GM21717 (cell line): Measurements from ENCODE around the gene SETD4.
"Not testable (repeated sequence)": the region's sequence is repeated elsewhere in the genome, so short reads cannot be mapped to it uniquely, and the experiment has no call there.

Experiments used
- ATAC-seq: cut with Tn5 transposase; IDR thresholded peaks from one replicate; pipeline ENCODE4 v1.9.1; 2021; ENCODE audit warnings: mild to moderate bottlenecking, moderate library complexity; ENCODE audit not compliant: unreplicated experiment

The SETD4 gene

GRCh38 chr21:36060159-36060921, at the start of gene SETD4:
Gene SETD4 (minus strand): TSS chr21:36060526. CDS start chr21:36058888, 1,638 bp downstream.
- peak; percentile 86 for ATAC-seq

GRCh38 chr21:36109868-36110267, 49.5 kb upstream of the SETD4 start:
- no peak for ATAC-seq

- no peak for ATAC-seq
These were observed 45.1 kb upstream of the SETD4 start for GRCh38 chr21:36105327-36105842.

- no peak for ATAC-seq
These were observed 44.3 kb upstream of the SETD4 start for GRCh38 chr21:36104317-36105300.

GRCh38 chr21:36103434-36103833, 43.1 kb upstream of the SETD4 start:
- ATAC-seq = no peak

GRCh38 chr21:36100971-36101641, 40.8 kb upstream of the SETD4 start:
- no peak for ATAC-seq

- ATAC-seq = not testable (repeated sequence)
These were observed 39.4 kb upstream of the SETD4 start for GRCh38 chr21:36099695-36100211.

GRCh38 chr21:36099000-36099399, 38.7 kb upstream of the SETD4 start:
- ATAC-seq = no peak

- no peak for ATAC-seq
These were observed 37.8 kb upstream of the SETD4 start for GRCh38 chr21:36098182-36098532.

- no peak for ATAC-seq
These were observed 37.3 kb upstream of the SETD4 start for GRCh38 chr21:36097427-36098181.

- no peak for ATAC-seq
These were observed 36.3 kb upstream of the SETD4 start for GRCh38 chr21:36096398-36097290.

GRCh38 chr21:36093512-36093911, 33.2 kb upstream of the SETD4 start:
- ATAC-seq = no peak

GRCh38 chr21:36092681-36093080, 32.4 kb upstream of the SETD4 start:
- ATAC-seq = no peak

- no peak for ATAC-seq
These were observed 29.6 kb upstream of the SETD4 start for GRCh38 chr21:36089946-36090345.

- ATAC-seq = no peak
These were observed 27.2 kb upstream of the SETD4 start for GRCh38 chr21:36087362-36088138.

- ATAC-seq = no peak
These were observed 21.9 kb upstream of the SETD4 start for GRCh38 chr21:36082237-36082664.

GRCh38 chr21:36080386-36080785, 20.1 kb upstream of the SETD4 start:
- no peak for ATAC-seq

- ATAC-seq = no peak
These were observed 19.3 kb upstream of the SETD4 start for GRCh38 chr21:36079671-36080070.
